ENCODE measurements around the gene MED22. TPM values are rescaled to one million over a fixed set of nuclear protein-coding genes. Genes with fewer than 3 reads are reported as not detected.

MED22 gene
- total RNA-seq, 1 experiment from 2014 or later, result 18.6 TPM

DNA sequence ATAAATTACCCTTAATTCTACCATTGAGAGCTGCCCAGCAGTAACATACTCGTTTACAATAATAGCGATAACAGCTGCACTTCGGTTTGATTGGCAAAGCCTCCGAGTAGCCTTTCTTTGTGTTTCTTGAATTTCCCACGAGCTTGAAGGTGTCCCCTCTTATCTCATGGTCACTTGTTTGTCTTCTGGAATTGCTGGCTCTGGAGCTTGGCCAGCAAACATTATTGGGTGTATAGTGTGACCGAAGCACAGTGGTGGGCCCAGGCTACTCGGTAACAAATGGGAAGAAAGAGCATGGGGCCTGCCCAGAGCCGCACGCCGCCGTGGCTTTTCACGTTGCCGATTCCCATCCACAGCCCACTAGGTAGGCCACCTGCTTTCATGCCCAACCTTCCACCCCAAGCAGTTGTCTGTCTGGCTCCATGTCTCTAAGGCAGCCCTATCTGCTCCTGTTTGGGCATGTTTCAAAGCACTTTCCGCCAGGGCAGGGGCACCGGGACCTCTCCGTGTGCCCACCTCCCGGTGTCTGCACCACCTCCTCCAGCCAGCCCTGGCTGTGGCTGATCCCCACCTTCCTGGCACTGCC, 36.9 kb upstream of the MED22 start:
- TF ChIP-seq ZBTB33 (IDR thresholded peaks at IDR 0.05; ENCODE audit: extremely low read depth, insufficient replicate concordance, low read length), result no peak
- TF ChIP-seq TCF7L2 (IDR thresholded peaks at IDR 0.05; ENCODE audit: borderline replicate concordance, extremely low read depth, insufficient read depth, insufficient read length), result no peak
- TF ChIP-seq, protein P1, sequence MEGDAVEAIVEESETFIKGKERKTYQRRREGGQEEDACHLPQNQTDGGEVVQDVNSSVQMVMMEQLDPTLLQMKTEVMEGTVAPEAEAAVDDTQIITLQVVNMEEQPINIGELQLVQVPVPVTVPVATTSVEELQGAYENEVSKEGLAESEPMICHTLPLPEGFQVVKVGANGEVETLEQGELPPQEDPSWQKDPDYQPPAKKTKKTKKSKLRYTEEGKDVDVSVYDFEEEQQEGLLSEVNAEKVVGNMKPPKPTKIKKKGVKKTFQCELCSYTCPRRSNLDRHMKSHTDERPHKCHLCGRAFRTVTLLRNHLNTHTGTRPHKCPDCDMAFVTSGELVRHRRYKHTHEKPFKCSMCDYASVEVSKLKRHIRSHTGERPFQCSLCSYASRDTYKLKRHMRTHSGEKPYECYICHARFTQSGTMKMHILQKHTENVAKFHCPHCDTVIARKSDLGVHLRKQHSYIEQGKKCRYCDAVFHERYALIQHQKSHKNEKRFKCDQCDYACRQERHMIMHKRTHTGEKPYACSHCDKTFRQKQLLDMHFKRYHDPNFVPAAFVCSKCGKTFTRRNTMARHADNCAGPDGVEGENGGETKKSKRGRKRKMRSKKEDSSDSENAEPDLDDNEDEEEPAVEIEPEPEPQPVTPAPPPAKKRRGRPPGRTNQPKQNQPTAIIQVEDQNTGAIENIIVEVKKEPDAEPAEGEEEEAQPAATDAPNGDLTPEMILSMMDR (IDR thresholded peaks at IDR 0.05 in 2 of 3, conservative IDR thresholded peaks at IDR 0.05 in 1 of 3; ENCODE audit: borderline replicate concordance in 1 of 3, insufficient read depth in 1 of 3, low read depth in 2 of 3, low read length in 2 of 3), result no peak
- no peak for TF ChIP-seq YY1 (IDR thresholded peaks at IDR 0.05; ENCODE audit: extremely low read depth, insufficient replicate concordance, low read depth, low read length)
- no peak for TF ChIP-seq SIN3A (IDR thresholded peaks at IDR 0.05; ENCODE audit: low read depth)
- no peak for TF ChIP-seq SP1 (IDR thresholded peaks at IDR 0.05; ENCODE audit: low read depth)
- no peak for TF ChIP-seq EGR1 (IDR thresholded peaks at IDR 0.05; ENCODE audit: low read depth)
- no peak for TF ChIP-seq CEBPB (IDR thresholded peaks at IDR 0.05; ENCODE audit: low read depth)
- TF ChIP-seq MAX (IDR thresholded peaks at IDR 0.05), result no peak
- no peak for TF ChIP-seq EZH2phosphoT487 (IDR thresholded peaks at IDR 0.05; ENCODE audit: borderline replicate concordance)
- no peak for TF ChIP-seq CBX3 (IDR thresholded peaks at IDR 0.05; ENCODE audit: low read depth)
- TF ChIP-seq, protein P2, sequence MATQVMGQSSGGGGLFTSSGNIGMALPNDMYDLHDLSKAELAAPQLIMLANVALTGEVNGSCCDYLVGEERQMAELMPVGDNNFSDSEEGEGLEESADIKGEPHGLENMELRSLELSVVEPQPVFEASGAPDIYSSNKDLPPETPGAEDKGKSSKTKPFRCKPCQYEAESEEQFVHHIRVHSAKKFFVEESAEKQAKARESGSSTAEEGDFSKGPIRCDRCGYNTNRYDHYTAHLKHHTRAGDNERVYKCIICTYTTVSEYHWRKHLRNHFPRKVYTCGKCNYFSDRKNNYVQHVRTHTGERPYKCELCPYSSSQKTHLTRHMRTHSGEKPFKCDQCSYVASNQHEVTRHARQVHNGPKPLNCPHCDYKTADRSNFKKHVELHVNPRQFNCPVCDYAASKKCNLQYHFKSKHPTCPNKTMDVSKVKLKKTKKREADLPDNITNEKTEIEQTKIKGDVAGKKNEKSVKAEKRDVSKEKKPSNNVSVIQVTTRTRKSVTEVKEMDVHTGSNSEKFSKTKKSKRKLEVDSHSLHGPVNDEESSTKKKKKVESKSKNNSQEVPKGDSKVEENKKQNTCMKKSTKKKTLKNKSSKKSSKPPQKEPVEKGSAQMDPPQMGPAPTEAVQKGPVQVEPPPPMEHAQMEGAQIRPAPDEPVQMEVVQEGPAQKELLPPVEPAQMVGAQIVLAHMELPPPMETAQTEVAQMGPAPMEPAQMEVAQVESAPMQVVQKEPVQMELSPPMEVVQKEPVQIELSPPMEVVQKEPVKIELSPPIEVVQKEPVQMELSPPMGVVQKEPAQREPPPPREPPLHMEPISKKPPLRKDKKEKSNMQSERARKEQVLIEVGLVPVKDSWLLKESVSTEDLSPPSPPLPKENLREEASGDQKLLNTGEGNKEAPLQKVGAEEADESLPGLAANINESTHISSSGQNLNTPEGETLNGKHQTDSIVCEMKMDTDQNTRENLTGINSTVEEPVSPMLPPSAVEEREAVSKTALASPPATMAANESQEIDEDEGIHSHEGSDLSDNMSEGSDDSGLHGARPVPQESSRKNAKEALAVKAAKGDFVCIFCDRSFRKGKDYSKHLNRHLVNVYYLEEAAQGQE (IDR thresholded peaks at IDR 0.05; ENCODE audit: low read depth), result no peak
- no peak for TF ChIP-seq JUND (IDR thresholded peaks at IDR 0.05)
- no peak for TF ChIP-seq SRF (IDR thresholded peaks at IDR 0.05; ENCODE audit: low read depth)
- TF ChIP-seq ATF3 (IDR thresholded peaks at IDR 0.05), result no peak
- Histone ChIP-seq H3K9me2 (ENCODE audit: insufficient read depth) (no peaks in the 10 kb centered on the region), H3K27ac (ENCODE audit: low read depth, low read length) (no peak overlapping the region), H3K4me1 (ENCODE audit: control insufficient read depth in 1 of 2, insufficient read depth in 2 of 2, low read length in 2 of 2) (no peaks in the 10 kb centered on the region), H3K36me3 (ENCODE audit: control insufficient read depth in 1 of 2, insufficient read depth in 2 of 2, low read length in 2 of 2) (no peaks in the 10 kb centered on the region), H3K4me3 (replicated peaks in 1 of 2; ENCODE audit: low read depth in 1 of 2, low read length in 2 of 2) (no peak overlapping the region), H3K79me2 (ENCODE audit: insufficient read depth, low read length) (no peaks in the 10 kb centered on the region), H2AFZ (ENCODE audit: low read depth, low read length, poor library complexity, severe bottlenecking) (no peak overlapping the region), H3K9me3 (ENCODE audit: control insufficient read depth in 1 of 2, insufficient read depth in 1 of 2, low read depth in 1 of 2, low read length in 2 of 2) (peaks cover 0 to 10% of the 10 kb centered on the region in 2 experiments; a peak in 1 of 4 replicates), H3K27me3 (ENCODE audit: insufficient read depth, low read length) (no peaks in the 10 kb centered on the region), H3K9ac (ENCODE audit: low read length) (no peak overlapping the region), H3K4me2 (ENCODE audit: low read length) (no peak overlapping the region), H4K20me1 (ENCODE audit: insufficient read depth) (no peaks in the 10 kb centered on the region)
- ChIA-PET POLR2A (no interaction called here), RAD21 (ENCODE audit: low non-redundant PET in 1 of 2, low total read pairs in 2 of 2, uncharacterized antibody in 2 of 2, unreplicated experiment in 2 of 2) (no interaction called here), CTCF (no interaction called here)
- ATAC-seq (no peak), DNase-seq (ENCODE audit: low read depth, low spot score) (no peak)
- BruUV-seq (replicated peaks), result no TSS peak
- intact Hi-C loops (cut with micrococcal nuclease), result no loop called here
